HG02588 (cell line): Measurements from ENCODE around the gene DHRS1.

Experiments
- ATAC-seq: cut with Tn5 transposase; IDR thresholded peaks from one replicate; pipeline ENCODE4 v1.9.1; 2021; ENCODE audit warnings: mild to moderate bottlenecking, moderate library complexity; ENCODE audit not compliant: unreplicated experiment

DHRS1 gene

GRCh38 chr14:24310646-24311604, 11.3 kb upstream of the DHRS1 start, which contains the start of gene LTB4R:
TSS of gene LTB4R (plus strand) at chr14:24311502. CDS start at chr14:24315652, 4,150 bp downstream.
- ATAC-seq: peak; percentile 53

- no peak for ATAC-seq
These were observed 10.7 kb upstream of the DHRS1 start for GRCh38 chr14:24310265-24310645.

- ATAC-seq: no peak
These were observed 10.1 kb upstream of the DHRS1 start, which contains the start of gene LTB4R2 for GRCh38 chr14:24309538-24310264. TSS of gene LTB4R2 (plus strand) at chr14:24310140. CDS start at chr14:24310665, 525 bp downstream.

- ATAC-seq: no peak
These were observed 9.0 kb upstream of the DHRS1 start for GRCh38 chr14:24308342-24309124.

- no peak for ATAC-seq
These were observed 8.2 kb upstream of the DHRS1 start, which contains the start of gene CIDEB for GRCh38 chr14:24307575-24308341. TSS of gene CIDEB (minus strand) at chr14:24307977. CDS start at chr14:24307858, 119 bp downstream.

GRCh38 chr14:24307156-24307574, 7.6 kb upstream of the DHRS1 start:
- no peak for ATAC-seq

- no peak for ATAC-seq
These were observed 4.4 kb upstream of the DHRS1 start for GRCh38 chr14:24304019-24304387.

- no peak for ATAC-seq
These were observed 873 bp upstream of the DHRS1 start for GRCh38 chr14:24300326-24300980.

- ATAC-seq: no peak
These were observed 707 bp downstream of the DHRS1 start for GRCh38 chr14:24298892-24299254.

GRCh38 chr14:24297190-24297964, 2.2 kb downstream of the DHRS1 start:
- peak; percentile 10 for ATAC-seq

- peak; percentile 39 for ATAC-seq
These were observed 3.0 kb downstream of the DHRS1 start for GRCh38 chr14:24296341-24297157.

GRCh38 chr14:24293525-24293924, 6.1 kb downstream of the DHRS1 start:
- ATAC-seq: no peak

- no peak for ATAC-seq
These were observed 7.3 kb downstream of the DHRS1 start for GRCh38 chr14:24292118-24292807.

- ATAC-seq: no peak
These were observed 8.0 kb downstream of the DHRS1 start for GRCh38 chr14:24291446-24292117.

GRCh38 chr14:24290746-24291145, 8.8 kb downstream of the DHRS1 start:
- no peak for ATAC-seq

- peak; percentile 67 for ATAC-seq
These were observed 9.8 kb downstream of the DHRS1 start for GRCh38 chr14:24289649-24290280.
